ENCODE measurements around the gene CNGB1. TPM values are rescaled to one million over a fixed set of nuclear protein-coding genes. Genes with fewer than 3 reads are reported as not detected.
"Not testable (repeated sequence)": the region's sequence is repeated elsewhere in the genome, so short reads cannot be mapped to it uniquely, and the experiment has no call there.

Gene CNGB1
- total RNA-seq, 3 donors from 2014 or later = 0.14 to 2.0 (median 0.55) TPM

DNA sequence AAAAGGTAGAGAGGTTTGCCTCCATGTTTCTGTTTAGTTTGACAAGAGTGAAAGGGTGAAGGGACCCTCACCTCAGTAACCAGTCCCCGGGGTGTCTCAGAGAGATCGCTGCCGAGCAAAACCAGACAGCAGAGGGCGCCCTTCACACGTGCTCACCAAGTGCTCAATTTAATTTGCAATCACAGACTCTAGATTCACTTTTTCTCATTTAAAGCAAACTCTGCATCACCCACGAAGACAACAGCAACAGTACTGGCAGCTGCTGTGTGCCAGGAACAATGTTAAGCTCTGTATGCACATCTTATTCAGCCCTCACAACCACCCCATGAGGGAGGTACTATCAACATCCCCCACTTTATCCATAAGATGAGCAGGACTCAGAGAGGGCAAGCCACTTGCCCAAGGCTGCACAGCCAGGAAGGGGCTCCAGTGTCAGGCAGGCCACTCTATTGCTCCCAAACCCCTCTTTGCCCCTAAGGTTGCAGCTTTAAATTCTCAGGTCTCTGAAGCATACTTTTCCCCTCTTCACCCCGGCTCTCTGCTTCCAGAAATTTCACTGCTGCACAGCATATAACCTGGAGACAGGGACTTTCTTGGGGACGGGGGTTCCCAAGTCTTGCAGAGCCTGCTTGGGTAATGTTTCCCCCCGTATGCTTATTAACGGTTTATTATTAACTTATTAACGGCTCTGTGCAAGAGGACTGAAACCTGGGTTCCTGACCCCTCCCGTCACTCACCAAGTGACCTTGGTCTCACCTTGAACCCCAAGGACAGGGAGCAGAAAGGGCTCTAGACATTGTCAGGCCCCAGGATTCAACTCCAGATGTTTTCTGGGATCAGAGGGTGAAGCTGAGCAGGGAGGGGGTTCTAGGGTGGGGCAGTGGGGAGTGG, 70.9 kb downstream of the CNGB1 start:
- TF ChIP-seq, protein P1, sequence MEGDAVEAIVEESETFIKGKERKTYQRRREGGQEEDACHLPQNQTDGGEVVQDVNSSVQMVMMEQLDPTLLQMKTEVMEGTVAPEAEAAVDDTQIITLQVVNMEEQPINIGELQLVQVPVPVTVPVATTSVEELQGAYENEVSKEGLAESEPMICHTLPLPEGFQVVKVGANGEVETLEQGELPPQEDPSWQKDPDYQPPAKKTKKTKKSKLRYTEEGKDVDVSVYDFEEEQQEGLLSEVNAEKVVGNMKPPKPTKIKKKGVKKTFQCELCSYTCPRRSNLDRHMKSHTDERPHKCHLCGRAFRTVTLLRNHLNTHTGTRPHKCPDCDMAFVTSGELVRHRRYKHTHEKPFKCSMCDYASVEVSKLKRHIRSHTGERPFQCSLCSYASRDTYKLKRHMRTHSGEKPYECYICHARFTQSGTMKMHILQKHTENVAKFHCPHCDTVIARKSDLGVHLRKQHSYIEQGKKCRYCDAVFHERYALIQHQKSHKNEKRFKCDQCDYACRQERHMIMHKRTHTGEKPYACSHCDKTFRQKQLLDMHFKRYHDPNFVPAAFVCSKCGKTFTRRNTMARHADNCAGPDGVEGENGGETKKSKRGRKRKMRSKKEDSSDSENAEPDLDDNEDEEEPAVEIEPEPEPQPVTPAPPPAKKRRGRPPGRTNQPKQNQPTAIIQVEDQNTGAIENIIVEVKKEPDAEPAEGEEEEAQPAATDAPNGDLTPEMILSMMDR (IDR thresholded peaks at IDR 0.05) = peak; percentile 76
- DNase-seq (peak in 2 of 3 donors; percentile 80 to 90), ATAC-seq (peak; percentile 76)
- H3K9me3 ChIP-seq = no peaks in the 10 kb centered on the region
- H3K36me3 ChIP-seq (ENCODE audit: low read depth) = no peaks in the 10 kb centered on the region
- intact Hi-C loops (cut with DNase I, micrococcal nuclease) = loop anchor here (5.0 to 10.0 kb wide), 2 partner anchors 102 to 105 kb away; partner anchors contain the start of genes USB1 (in 2 of the 2) and ZNF319 (in 2 of the 2)
- H3K4me3 ChIP-seq = no peak overlapping the region
- H3K4me1 ChIP-seq (ENCODE audit: low read depth) = no peaks in the 10 kb centered on the region

DNA sequence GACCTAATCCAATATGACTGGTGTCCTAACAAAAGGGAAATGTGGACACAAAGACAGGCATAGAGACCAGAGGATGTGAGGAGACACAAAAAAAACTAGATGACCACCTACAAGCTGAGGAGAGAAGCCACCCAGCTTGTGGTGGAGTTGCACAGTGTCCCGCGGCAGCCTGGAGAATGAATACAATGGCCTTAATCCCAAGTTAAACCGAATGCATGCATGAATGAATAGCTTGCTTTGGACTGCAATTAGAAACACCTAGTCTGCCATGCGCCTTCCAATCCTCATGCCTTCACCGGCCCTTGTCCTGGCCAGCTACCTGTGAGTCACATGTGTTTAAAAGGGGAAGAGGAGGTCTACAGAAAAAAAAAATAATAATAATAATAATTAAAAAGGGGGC, 72.0 kb downstream of the CNGB1 start:
- ATAC-seq (no peak), DNase-seq (no peak)
- H3K4me1 ChIP-seq (ENCODE audit: low read depth) = no peaks in the 10 kb centered on the region
- TF ChIP-seq, protein P1 (IDR thresholded peaks at IDR 0.05) = no peak
- intact Hi-C loops (cut with DNase I, micrococcal nuclease) = loop anchor here in 1 of 2 donors (10.0 kb wide), 1 partner anchor 106 kb away; the partner anchor contains the start of genes USB1 and ZNF319
- no peaks in the 10 kb centered on the region for H3K9me3 ChIP-seq
- no peak overlapping the region for H3K4me3 ChIP-seq
- H3K36me3 ChIP-seq (ENCODE audit: low read depth) = no peaks in the 10 kb centered on the region

DNA sequence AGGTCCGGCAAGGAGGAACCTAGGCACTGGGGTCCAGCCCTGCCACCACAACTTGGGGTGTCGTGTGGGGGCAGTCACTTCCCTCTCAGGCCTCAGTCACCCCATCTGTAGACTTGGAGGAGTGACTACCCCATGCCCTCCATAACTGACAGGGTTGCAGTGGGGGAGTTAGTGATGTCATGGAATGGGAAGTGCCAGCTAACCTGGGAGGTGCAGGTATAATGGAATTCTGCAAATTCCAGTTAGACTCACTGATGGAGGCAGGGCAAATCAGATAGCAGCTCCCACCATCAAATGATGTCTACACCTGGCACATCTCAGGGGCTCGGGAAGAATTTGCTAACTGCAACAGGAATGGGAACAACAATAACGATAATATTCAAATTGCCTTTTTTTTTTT, 72.9 kb downstream of the CNGB1 start:
- intact Hi-C loops (cut with DNase I, micrococcal nuclease) = loop anchor here in 1 of 2 donors (10.0 kb wide), 1 partner anchor 107 kb away; the partner anchor contains the start of genes USB1 and ZNF319
- ATAC-seq (no peak), DNase-seq (no peak)
- H3K4me3 ChIP-seq = no peak overlapping the region
- H3K4me1 ChIP-seq (ENCODE audit: low read depth) = no peaks in the 10 kb centered on the region
- TF ChIP-seq, protein P1 (IDR thresholded peaks at IDR 0.05) = no peak
- no peaks in the 10 kb centered on the region for H3K9me3 ChIP-seq
- H3K36me3 ChIP-seq (ENCODE audit: low read depth) = no peaks in the 10 kb centered on the region

DNA sequence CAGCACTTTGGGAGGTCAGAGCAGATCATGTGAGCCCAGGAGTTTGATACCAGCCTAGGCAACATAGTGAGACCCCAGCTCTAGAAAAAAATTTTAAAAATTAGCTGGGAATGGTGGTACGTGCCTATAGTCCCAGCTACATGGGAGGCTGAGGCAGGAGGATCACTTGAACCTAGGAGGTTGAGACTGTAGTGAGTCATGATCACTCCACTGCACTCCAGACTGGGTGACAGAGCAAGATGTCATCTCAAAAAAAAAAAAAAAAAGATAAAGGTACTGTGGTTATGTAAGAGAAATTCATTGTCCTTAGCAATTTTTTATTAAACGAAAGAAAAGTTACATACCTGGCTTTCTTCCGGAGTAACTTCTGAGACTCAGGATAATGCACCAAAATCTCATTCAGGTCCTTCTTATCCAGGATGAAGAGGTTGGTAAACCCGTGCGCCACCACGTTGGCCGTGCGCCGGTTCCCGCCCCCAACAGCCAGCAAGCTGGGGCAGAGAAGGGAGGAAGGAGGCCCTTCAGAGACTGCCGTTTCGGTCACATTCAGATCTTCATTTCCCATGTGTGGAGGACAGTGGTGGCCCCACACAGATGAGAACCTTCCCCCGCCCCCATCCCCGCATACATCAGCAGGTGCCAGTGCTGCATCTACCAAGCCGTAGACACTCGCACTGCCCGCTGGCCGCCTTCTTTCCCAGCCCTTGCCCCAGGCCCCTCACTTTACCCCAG, 73.7 kb downstream of the CNGB1 start:
- Histone ChIP-seq H3K36me3 (ENCODE audit: low read depth) (no peaks in the 10 kb centered on the region), H3K9me3 (no peaks in the 10 kb centered on the region), H3K4me3 (no peak overlapping the region), H3K4me1 (ENCODE audit: low read depth) (no peaks in the 10 kb centered on the region)
- ATAC-seq = no peak
- intact Hi-C loops (cut with DNase I, micrococcal nuclease) = loop anchor here in 1 of 2 donors (10.0 kb wide), 1 partner anchor 108 kb away; the partner anchor contains the start of genes USB1 and ZNF319
- no peak for DNase-seq
- TF ChIP-seq, protein P1 (IDR thresholded peaks at IDR 0.05) = no peak

DNA sequence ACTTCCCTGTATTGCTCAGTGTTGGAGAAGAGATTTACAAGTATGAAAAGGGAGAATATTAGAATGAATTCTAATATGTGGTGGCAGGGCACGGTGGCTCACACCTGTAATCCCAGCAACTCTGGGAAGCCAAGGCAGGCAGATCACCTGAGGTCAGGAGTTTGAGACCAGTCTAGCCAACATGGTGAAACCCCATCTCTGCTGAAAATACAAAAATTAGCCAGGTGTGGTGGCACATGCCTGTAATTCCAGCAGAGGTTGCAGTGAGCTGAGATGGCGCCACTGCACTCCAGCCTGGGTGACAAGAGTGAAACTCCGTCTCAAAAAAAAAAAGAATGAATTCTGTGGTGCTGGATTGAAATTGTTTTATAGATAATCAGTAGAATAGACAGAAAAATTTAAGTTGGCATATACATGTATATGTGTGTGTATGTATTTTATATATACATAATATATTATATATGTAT, 75.8 kb downstream of the CNGB1 start:
- intact Hi-C loops (cut with DNase I, micrococcal nuclease) = loop anchor here in 1 of 2 donors (10.0 kb wide), 1 partner anchor 110 kb away; the partner anchor contains the start of genes USB1 and ZNF319
- H3K4me1 ChIP-seq (ENCODE audit: low read depth); H3K36me3 ChIP-seq (ENCODE audit: low read depth); DNase-seq; H3K9me3 ChIP-seq; ATAC-seq; H3K4me3 ChIP-seq: not testable (repeated sequence)

All from mucosa of descending colon (tissue), 3 donors.